GM19328 (cell line): Measurements from ENCODE around the gene FXR2.
A peak's percentile ranks its signal among the peaks of the same experiment; 100 is the strongest.
"Not testable (repeated sequence)": the region's sequence is repeated elsewhere in the genome, so short reads cannot be mapped to it uniquely, and the experiment has no call there.

Experiments used
- ATAC-seq: cut with Tn5 transposase; IDR thresholded peaks from one replicate; pipeline ENCODE4 v1.9.1; 2021; ENCODE audit warnings: mild to moderate bottlenecking, moderate library complexity; ENCODE audit not compliant: unreplicated experiment

FXR2 gene

GRCh38 chr17:7629939-7630571 is 15.4 kb upstream of the FXR2 start, which contains the start of gene SHBG:
Gene SHBG, plus strand, starts transcription at chr17:7630135. Its CDS starts 38 bp downstream, at chr17:7630173.
- no peak for ATAC-seq

GRCh38 chr17:7627250-7628121 is 12.8 kb upstream of the FXR2 start, which contains the start of gene SAT2:
Gene SAT2, minus strand, starts transcription at chr17:7627821. Its CDS starts 186 bp downstream, at chr17:7627635.
- peak; percentile 78 for ATAC-seq

- no peak for ATAC-seq
Measured at GRCh38 chr17:7626956-7627249, 12.2 kb upstream of the FXR2 start.

- ATAC-seq = no peak
Measured at GRCh38 chr17:7626307-7626706, 11.6 kb upstream of the FXR2 start.

- not testable (repeated sequence) for ATAC-seq
Measured at GRCh38 chr17:7625749-7626148, 11.1 kb upstream of the FXR2 start.

GRCh38 chr17:7623661-7624060 is 9.0 kb upstream of the FXR2 start:
- ATAC-seq = no peak

- no peak for ATAC-seq
Measured at GRCh38 chr17:7620835-7621234, 6.1 kb upstream of the FXR2 start.

GRCh38 chr17:7618608-7619007 is 3.9 kb upstream of the FXR2 start:
- ATAC-seq = no peak

GRCh38 chr17:7615265-7615747 is 609 bp upstream of the FXR2 start:
- ATAC-seq = no peak

GRCh38 chr17:7613769-7614424 is 800 bp downstream of the FXR2 start:
- ATAC-seq = no peak

- ATAC-seq = no peak
Measured at GRCh38 chr17:7612294-7612640, 2.4 kb downstream of the FXR2 start.

GRCh38 chr17:7611635-7612293 is 2.9 kb downstream of the FXR2 start:
- ATAC-seq = no peak

GRCh38 chr17:7610641-7611040 is 4.1 kb downstream of the FXR2 start:
- ATAC-seq = no peak

- no peak for ATAC-seq
Measured at GRCh38 chr17:7606280-7606679, 8.4 kb downstream of the FXR2 start.

- not testable (repeated sequence) for ATAC-seq
Measured at GRCh38 chr17:7597561-7597960, 17.1 kb downstream of the FXR2 start.

- no peak for ATAC-seq
Measured at GRCh38 chr17:7593296-7593695, 21.4 kb downstream of the FXR2 start.

- ATAC-seq = no peak
Measured at GRCh38 chr17:7592422-7593021, 22.2 kb downstream of the FXR2 start.

- no peak for ATAC-seq
Measured at GRCh38 chr17:7591596-7591995, 23.1 kb downstream of the FXR2 start.

GRCh38 chr17:7590743-7591142 is 24.0 kb downstream of the FXR2 start:
- ATAC-seq = no peak

GRCh38 chr17:7589891-7590691 is 24.6 kb downstream of the FXR2 start, which contains the start of gene SOX15:
Gene SOX15, minus strand, starts transcription at chr17:7590094. Its CDS starts 418 bp downstream, at chr17:7589676.
- no peak for ATAC-seq
